Mucosa of descending colon (tissue), 3 donors: ENCODE measurements around the gene CELF4. TPM values are rescaled to one million over a fixed set of nuclear protein-coding genes. Genes with fewer than 3 reads are reported as not detected.

Source experiments
- ATAC-seq: fragments of 200-7000 bp; cut with Tn5 transposase; one replicate; pipeline ENCODE4 v1.9.1; 2020; ENCODE audit warnings: mild to moderate bottlenecking, moderate library complexity
- DNase-seq, 3 donors: peaks; one replicate each; pipeline ENCODE4 v3.0.0-alpha.2; 2020
- H3K36me3 ChIP-seq: fragments of 200-600 bp; one replicate; pipeline ENCODE4 v1.8.0; 2021; ENCODE audit warnings: low read depth, mild to moderate bottlenecking
- H3K4me1 ChIP-seq: fragments of 200-600 bp; one replicate; pipeline ENCODE4 v1.8.0; 2021; ENCODE audit warnings: low read depth, mild to moderate bottlenecking
- H3K4me3 ChIP-seq: fragments of 200-600 bp; one replicate; pipeline ENCODE4 v1.8.0; 2021; ENCODE audit warnings: mild to moderate bottlenecking
- H3K9me3 ChIP-seq: fragments of 200-600 bp; one replicate; pipeline ENCODE4 v1.8.0; 2021; ENCODE audit warnings: mild to moderate bottlenecking
- CTCF ChIP-seq: fragments of 200-600 bp; IDR thresholded peaks from one replicate; pipeline ENCODE4 v1.8.0; 2022; ENCODE audit warnings: antibody characterized with exemption, mild to moderate bottlenecking
- intact Hi-C, 2 donors: fragments of 100-400 bp; cut with DNase I in 1 of 2; cut with micrococcal nuclease in 1 of 2; formaldehyde crosslinking; loops; one replicate each; pipeline versions ENCODE4 v1.11.0 to v1.11.1; 2022; cut with DNase I, micrococcal nuclease
- total RNA-seq, 3 donors: library from RNA; stranded (reverse); fragmentation: NEBNext Ultra II Directional in 2 of 3; extraction: Animal tissue kit (Norgen Biotek cat#: 25700) in 2 of 3; gene quantifications; one replicate each; pipeline versions ENCODE4 v1.2.1 to v1.2.4, GENCODE V29; 2021 to 2023
- donor health status: DM: no; HTN: no; CAD: no; lungs with moderate emphysema.
- donor health status: DM: no; HTN: no; CAD: no.
- donor health status: DM: no; HTN: yes; CAD: no.

Gene CELF4
- total RNA-seq, 3 donors from 2014 or later: 0.32 to 4.4 (median 0.72) TPM

GRCh38 chr18:37282386-37283037 is 283.1 kb downstream of the CELF4 start:
- no peak for TF ChIP-seq CTCF
- Histone ChIP-seq H3K9me3 (no peaks in the 10 kb centered on the region), H3K4me3 (no peak overlapping the region), H3K4me1 (no peaks in the 10 kb centered on the region), H3K36me3 (no peaks in the 10 kb centered on the region)
- ATAC-seq: no peak
- intact Hi-C loops: no loop called here
- peak in 1 of 3 donors; percentile 25 for DNase-seq

- no peak for TF ChIP-seq CTCF
- Histone ChIP-seq H3K4me3 (no peak overlapping the region), H3K4me1 (no peaks in the 10 kb centered on the region), H3K9me3 (no peaks in the 10 kb centered on the region), H3K36me3 (no peaks in the 10 kb centered on the region)
- intact Hi-C loops: no loop called here
- DNase-seq: peak in 1 of 3 donors; percentile 19
- no peak for ATAC-seq
Measured at GRCh38 chr18:37280701-37281393, 284.8 kb downstream of the CELF4 start.

- ATAC-seq (no peak), DNase-seq (no peak)
- Histone ChIP-seq H3K4me3 (no peak overlapping the region), H3K9me3 (no peaks in the 10 kb centered on the region), H3K36me3 (no peaks in the 10 kb centered on the region), H3K4me1 (no peaks in the 10 kb centered on the region)
- no peak for TF ChIP-seq CTCF
- intact Hi-C loops: no loop called here
Measured at GRCh38 chr18:37277804-37278203, 287.8 kb downstream of the CELF4 start.

GRCh38 chr18:37276111-37276890 is 289.3 kb downstream of the CELF4 start:
- Histone ChIP-seq H3K36me3 (no peaks in the 10 kb centered on the region), H3K4me1 (no peaks in the 10 kb centered on the region), H3K9me3 (no peaks in the 10 kb centered on the region), H3K4me3 (no peak overlapping the region)
- DNase-seq (no peak), ATAC-seq (no peak)
- intact Hi-C loops: no loop called here
- TF ChIP-seq CTCF: no peak

- Histone ChIP-seq H3K36me3 (no peaks in the 10 kb centered on the region), H3K4me1 (no peaks in the 10 kb centered on the region), H3K9me3 (no peaks in the 10 kb centered on the region), H3K4me3 (no peak overlapping the region)
- intact Hi-C loops: no loop called here
- ATAC-seq (no peak), DNase-seq (no peak)
- no peak for TF ChIP-seq CTCF
Measured at GRCh38 chr18:37275237-37275741, 290.3 kb downstream of the CELF4 start.
